K562 (cell line): ENCODE data around the gene HOXC4. TPM values are rescaled to one million over a fixed set of nuclear protein-coding genes. Genes with fewer than 3 reads are reported as not detected.

Experiments
- ATAC-seq: fragments of 200-7000 bp; cut with Tn5 transposase; 3 replicates; pipeline ENCODE4 v1.9.1; 2020; ENCODE audit warnings: moderate library complexity
- BruUV-seq: library from RNA; stranded (reverse); fragments of 400-500 nt; replicated peaks from 2 replicates; lab custom pipeline; 2021; lab: Mats Ljungman, UMichigan
- CTCF ChIA-PET: fragments of 300-600 bp; formaldehyde crosslinking; extraction: SDS; loops from one replicate; lab custom pipeline; 2021; ENCODE audit warnings: low intra/inter-chr PET ratio; lab: Yijun Ruan, JAX
- POLR2A ChIA-PET: fragments of 300-600, 350-650 bp; sonication (Branson Sonifier 250); formaldehyde crosslinking; extraction: SDS; loops from one replicate; lab custom pipeline; 2021; ENCODE audit warnings: antibody characterized with exemption, inconsistent platforms; lab: Yijun Ruan, JAX
- DNase-seq, 4 experiments: peaks; one replicate each; pipeline versions ENCODE4 v3.0.0 to v3.0.0-alpha.2; 2011 to 2018; ENCODE audit warnings: low spot score in 3 of 4, mixed read lengths in 3 of 4; ENCODE audit errors: extremely low read depth in 1 of 4
- FAIRE-seq: peaks from 2 replicates; lab custom pipeline; 2011; peaks lifted over from hg19 to GRCh38; lab: Jason Lieb, UNC
- H2AFZ ChIP-seq: 2 replicates; pipeline ENCODE4 v1.6.0; 2011; ENCODE audit warnings: low read depth, low read length, control low read depth, inconsistent platforms
- H3K27ac ChIP-seq: fragments of 200-600 bp; 3 replicates; pipeline ENCODE4 v1.8.0; 2011; ENCODE audit warnings: low read depth, mild to moderate bottlenecking, control low read depth, inconsistent platforms, low read length, moderate library complexity, mixed read lengths; ENCODE audit errors: extremely low read depth
- H3K27me3 ChIP-seq, 2 experiments: fragments of 300-600 bp in 1 of 2; 2 replicates in 1 of 2; 3 replicates in 1 of 2; pipeline versions ENCODE4 v1.6.0 to v1.8.0; 2011; ENCODE audit warnings: inconsistent platforms in 2 of 2, low read length in 2 of 2, mild to moderate bottlenecking in 1 of 2, mixed read lengths in 1 of 2, moderate library complexity in 1 of 2; ENCODE audit not compliant: control insufficient read depth in 2 of 2, insufficient read depth in 2 of 2
- H3K36me3 ChIP-seq: fragments of 300-600 bp; 3 replicates; pipeline ENCODE4 v1.8.0; 2011; ENCODE audit warnings: mild to moderate bottlenecking, low read length, inconsistent platforms; ENCODE audit not compliant: control insufficient read depth, insufficient read depth
- H3K4me1 ChIP-seq, 2 experiments: fragments of 200-600 bp in 1 of 2; replicated peaks in 1 of 2; 2 replicates in 1 of 2; 3 replicates in 1 of 2; pipeline versions ENCODE4 v1.5.1 to v1.8.0; 2011; ENCODE audit warnings: inconsistent platforms in 2 of 2, low read length in 2 of 2, mild to moderate bottlenecking in 1 of 2, mixed read lengths in 1 of 2, moderate library complexity in 1 of 2; ENCODE audit not compliant: control insufficient read depth in 2 of 2, insufficient read depth in 2 of 2
- H3K4me2 ChIP-seq: 2 replicates; pipeline ENCODE4 v1.6.1; 2011; ENCODE audit warnings: low read length, control low read depth, inconsistent platforms, mixed read lengths; ENCODE audit not compliant: insufficient read depth
- H3K4me3 ChIP-seq: fragments of 200-600 bp; sonication (generic), shearing (Covaris generic); 2 replicates; pipeline ENCODE4 v1.5.1; 2016; ENCODE audit warnings: control low read depth, inconsistent platforms
- H3K79me2 ChIP-seq: fragments of 200-600 bp; 3 replicates; pipeline ENCODE4 v1.8.0; 2011; ENCODE audit warnings: low read length, inconsistent platforms; ENCODE audit not compliant: control insufficient read depth, insufficient read depth
- H3K9ac ChIP-seq, 2 experiments: 2 replicates each; pipeline versions ENCODE4 v1.6.0 to v1.6.1; 2011; ENCODE audit warnings: low read depth in 2 of 2, low read length in 2 of 2, control low read depth in 1 of 2, inconsistent platforms in 1 of 2, mild to moderate bottlenecking in 1 of 2, mixed read lengths in 1 of 2; ENCODE audit not compliant: insufficient read depth in 1 of 2
- H3K9me1 ChIP-seq: one replicate; pipeline ENCODE4 v1.6.0; 2011; ENCODE audit warnings: inconsistent platforms, mild to moderate bottlenecking, low read length, moderate library complexity; ENCODE audit not compliant: control insufficient read depth, insufficient read depth
- H3K9me3 ChIP-seq: replicated peaks from 2 replicates; pipeline ENCODE4 v1.5.1; 2011; ENCODE audit warnings: low read depth, low read length, inconsistent platforms; ENCODE audit not compliant: control insufficient read depth, insufficient read depth
- H4K20me1 ChIP-seq: replicated peaks from 2 replicates; pipeline ENCODE4 v1.6.1; 2011; ENCODE audit warnings: low read length, inconsistent platforms, mixed read lengths; ENCODE audit not compliant: control insufficient read depth, insufficient read depth
- SPI1 ChIP-seq: IDR thresholded peaks from 2 replicates; pipeline ENCODE4 v1.6.1; 2011; ENCODE audit warnings: low read depth, low read length, control low read depth, borderline replicate concordance
- TCFL5 ChIP-seq: fragments of 250-450 bp; sonication (Bioruptor Pico); conservative IDR thresholded peaks from 2 replicates; pipeline ENCODE4 v1.6.1; 2021; ENCODE audit warnings: mild to moderate bottlenecking, moderate library complexity, matching md5 sums
- ZZZ3 ChIP-seq: fragments of 450-650 bp; IDR thresholded peaks from 2 replicates; pipeline ENCODE4 v1.6.1; 2016; ENCODE audit warnings: antibody characterized with exemption, mild to moderate bottlenecking, moderate library complexity
- WGBS: fragments of 100-300 bp; shearing (Covaris generic); methylation state at CpG from one replicate; pipeline ENCODE4 v1.1.6; 2016; ENCODE audit warnings: low coverage, mixed read lengths; ENCODE audit not compliant: insufficient coverage; ENCODE audit errors: missing lambda C conversion rate; 5-methylcytosine and 5-hydroxymethylcytosine counted together
- in situ Hi-C: fragments of 300-500 bp; cut with MboI; formaldehyde crosslinking; loops from 4 replicates; pipeline ENCODE4 v1.15.0; 2018; ENCODE audit warnings: inconsistent platforms, mixed read lengths
- intact Hi-C: fragments of 100-400 bp; cut with micrococcal nuclease; formaldehyde crosslinking; loops from 2 replicates; pipeline ENCODE4 v1.14.2; 2022
- polyA plus RNA-seq, 8 experiments: library from polyadenylated mRNA; depleted of rRNA in 4 of 8; stranded (reverse) in 5 of 8; unstranded in 3 of 8; fragments of >200 nt; fragmentation: Nextera tagmentation in 2 of 8; fragmentation: Illumina TruSeq in 1 of 8; extraction: Ambion mirVana in 2 of 8; extraction: Trizol in 1 of 8; gene quantifications; 2 replicates each; pipeline versions ENCODE4 v1.2.1 to v1.2.3, GENCODE V29; 2011 to 2014; ENCODE audit warnings: inconsistent platforms in 1 of 8, missing spikeins in 1 of 8
- total RNA-seq, 7 experiments: library from RNA; depleted of rRNA in 6 of 7; stranded (reverse); fragments of >200 nt in 6 of 7; fragmentation: Illumina TruSeq in 2 of 7; extraction: Trizol in 2 of 7; gene quantifications; 2 replicates each; pipeline versions ENCODE4 v1.2.1 to v1.2.3, GENCODE V29; 2011 to 2021; ENCODE audit warnings: low replicate concordance in 1 of 7
- TF ChIP-seq, protein P1 (sequence below): fragments of 250-450 bp; sonication (Bioruptor Pico); IDR thresholded peaks from 2 replicates; pipeline ENCODE4 v1.9.0; 2021; ENCODE audit warnings: mild to moderate bottlenecking, inconsistent platforms

HOXC4 gene
- total and polyA plus RNA-seq, 9 of the 15 experiments (the other 6 are each of a cell fraction or from before 2014, with no cell fraction given), result 0.06 to 1.5 (median 0.44) TPM; not detected in 1

DNA sequence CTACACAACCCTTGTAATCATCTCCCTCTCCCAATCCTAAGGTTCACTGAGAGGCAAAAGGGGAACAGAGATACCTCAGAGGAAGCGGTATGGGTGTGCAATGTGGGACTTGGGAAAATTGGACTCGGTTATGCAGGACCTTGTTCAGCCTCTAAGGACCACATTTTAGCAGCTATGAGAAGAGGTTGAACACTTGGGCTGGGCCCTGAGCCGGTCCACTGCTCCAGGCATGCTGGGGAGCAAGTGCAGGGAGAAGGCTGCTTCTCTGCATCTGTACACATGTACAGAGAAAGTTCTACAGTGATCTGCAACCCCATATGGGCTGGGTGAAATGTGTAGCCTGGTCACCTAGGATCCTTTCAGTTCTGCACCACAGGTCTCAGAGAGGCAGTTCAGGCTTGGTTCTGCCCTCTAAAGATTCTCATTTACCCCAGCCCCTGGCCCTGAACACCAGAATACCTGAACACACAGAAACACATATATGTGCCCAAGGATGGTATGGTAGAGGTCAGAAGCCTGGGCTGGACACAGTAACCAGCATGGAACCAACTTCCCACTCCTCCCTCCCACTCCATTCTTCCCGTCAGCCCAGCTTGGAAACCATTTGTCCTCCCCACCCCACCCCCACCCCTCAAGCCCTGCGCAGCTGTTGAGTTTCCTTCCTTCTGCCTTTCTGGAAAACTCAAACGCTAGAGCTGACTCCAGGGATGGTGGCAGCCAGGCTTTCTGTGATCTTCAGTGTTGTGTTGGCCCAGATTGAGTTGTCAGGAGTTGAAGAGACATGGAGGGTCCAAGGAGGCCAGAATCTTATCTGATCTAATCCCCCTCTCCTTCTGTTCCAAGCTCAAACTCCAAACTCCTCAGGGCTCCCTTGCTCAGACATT lies 10.4 kb upstream of the HOXC4 start:
- DNase-seq, result no peak
- in situ Hi-C loops, result no loop called here
- H3K4me1 ChIP-seq, result peaks cover 0 to 11% of the 10 kb centered on the region in 2 experiments; a peak in 2 of 5 replicates
- no peak for TF ChIP-seq ZZZ3
- 0 out of 2 replicates have a peak, but pooled peaks have one; percentile 8 for TF ChIP-seq SPI1
- TF ChIP-seq, all 486 proteins: peak for 1
- Histone ChIP-seq H4K20me1 (no peaks in the 10 kb centered on the region), H3K27ac (no peak overlapping the region), H3K9ac (no peak overlapping the region), H3K36me3 (no peaks in the 10 kb centered on the region), H2AFZ (no peak overlapping the region), H3K9me3 (no peaks in the 10 kb centered on the region), H3K9me1 (no peaks in the 10 kb centered on the region), H3K4me2 (no peak overlapping the region), H3K4me3 (no peak overlapping the region), H3K27me3 (peaks cover 35 to 42% of the 10 kb centered on the region in 2 experiments), H3K79me2 (no peaks in the 10 kb centered on the region)
- intact Hi-C loops, result no loop called here
- ChIA-PET CTCF (no interaction called here), POLR2A (interaction anchor here (0.6 kb wide), 1 partner anchor 155 kb away, joined by 3 read pairs; no protein-coding TSS in a partner anchor)
- ATAC-seq (no peak), FAIRE-seq (no peak)
- no TSS peak for BruUV-seq
- 9% methylated on average over 5 of the region's 6 CpGs for WGBS

GRCh38 chr12:54044425-54045103 lies 9.1 kb upstream of the HOXC4 start:
- Histone ChIP-seq H3K27ac (no peak overlapping the region), H3K9ac (no peak overlapping the region), H4K20me1 (no peaks in the 10 kb centered on the region), H3K36me3 (no peaks in the 10 kb centered on the region), H3K79me2 (no peaks in the 10 kb centered on the region), H3K9me3 (no peaks in the 10 kb centered on the region), H3K4me2 (no peak overlapping the region), H3K4me3 (no peak overlapping the region), H3K27me3 (peaks cover 37 to 41% of the 10 kb centered on the region in 2 experiments), H2AFZ (no peak overlapping the region), H3K9me1 (no peaks in the 10 kb centered on the region), H3K4me1 (peaks cover 0 to 11% of the 10 kb centered on the region in 2 experiments; a peak in 2 of 5 replicates)
- ATAC-seq, result no peak
- DNase-seq, result no peak
- no peak for FAIRE-seq
- in situ Hi-C loops (no loop called here), intact Hi-C loops (no loop called here)
- ChIA-PET CTCF (no interaction called here), POLR2A (interaction anchor here (0.7 kb wide), 1 partner anchor 11 kb away, joined by 3 read pairs; no protein-coding TSS in a partner anchor)
- BruUV-seq, result no TSS peak
- 6% methylated on average over 5 of the region's 5 CpGs for whole genome bisulfite sequencing
- TF ChIP-seq, protein P1, sequence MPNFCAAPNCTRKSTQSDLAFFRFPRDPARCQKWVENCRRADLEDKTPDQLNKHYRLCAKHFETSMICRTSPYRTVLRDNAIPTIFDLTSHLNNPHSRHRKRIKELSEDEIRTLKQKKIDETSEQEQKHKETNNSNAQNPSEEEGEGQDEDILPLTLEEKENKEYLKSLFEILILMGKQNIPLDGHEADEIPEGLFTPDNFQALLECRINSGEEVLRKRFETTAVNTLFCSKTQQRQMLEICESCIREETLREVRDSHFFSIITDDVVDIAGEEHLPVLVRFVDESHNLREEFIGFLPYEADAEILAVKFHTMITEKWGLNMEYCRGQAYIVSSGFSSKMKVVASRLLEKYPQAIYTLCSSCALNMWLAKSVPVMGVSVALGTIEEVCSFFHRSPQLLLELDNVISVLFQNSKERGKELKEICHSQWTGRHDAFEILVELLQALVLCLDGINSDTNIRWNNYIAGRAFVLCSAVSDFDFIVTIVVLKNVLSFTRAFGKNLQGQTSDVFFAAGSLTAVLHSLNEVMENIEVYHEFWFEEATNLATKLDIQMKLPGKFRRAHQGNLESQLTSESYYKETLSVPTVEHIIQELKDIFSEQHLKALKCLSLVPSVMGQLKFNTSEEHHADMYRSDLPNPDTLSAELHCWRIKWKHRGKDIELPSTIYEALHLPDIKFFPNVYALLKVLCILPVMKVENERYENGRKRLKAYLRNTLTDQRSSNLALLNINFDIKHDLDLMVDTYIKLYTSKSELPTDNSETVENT (CRISPR knock-in tag), result no peak
- TF ChIP-seq TCFL5 (CRISPR knock-in tag), result no peak
